Subcutaneous abdominal adipose tissue (tissue), 5 donors: ENCODE data around the gene RNU1-1.
"Not testable (repeated sequence)": the region's sequence is repeated elsewhere in the genome, so short reads cannot be mapped to it uniquely, and the experiment has no call there.

Source experiments
- H3K27ac ChIP-seq: one replicate; pipeline ENCODE4 v1.7.0; 2013; ENCODE audit warnings: low read depth, mild to moderate bottlenecking, inconsistent platforms, low read length, moderate library complexity
- H3K27me3 ChIP-seq, 5 donors: one replicate each; pipeline ENCODE4 v1.7.0; 2013; ENCODE audit warnings: low read length in 5 of 5, inconsistent platforms in 1 of 5; ENCODE audit not compliant: control insufficient read depth in 5 of 5, insufficient read depth in 4 of 5
- H3K36me3 ChIP-seq, 5 donors: one replicate each; pipeline ENCODE4 v1.7.0; 2013; ENCODE audit warnings: low read length in 5 of 5; ENCODE audit not compliant: control insufficient read depth in 5 of 5, insufficient read depth in 5 of 5
- H3K4me1 ChIP-seq, 5 donors: one replicate each; pipeline ENCODE4 v1.7.0; 2013; ENCODE audit warnings: low read length in 5 of 5, mild to moderate bottlenecking in 3 of 5, moderate library complexity in 1 of 5; ENCODE audit not compliant: control insufficient read depth in 5 of 5, insufficient read depth in 5 of 5
- H3K4me3 ChIP-seq, 5 donors: one replicate each; pipeline ENCODE4 v1.7.0; 2013; ENCODE audit warnings: low read length in 5 of 5, low read depth in 1 of 5
- H3K9ac ChIP-seq, 5 donors: one replicate each; pipeline ENCODE4 v1.7.0; 2013; ENCODE audit warnings: low read length in 5 of 5, mild to moderate bottlenecking in 4 of 5, moderate library complexity in 3 of 5
- H3K9me3 ChIP-seq, 5 donors: one replicate each; pipeline ENCODE4 v1.7.0; 2013; ENCODE audit warnings: low read length in 5 of 5; ENCODE audit not compliant: control insufficient read depth in 5 of 5
- donor health status: healthy.
- donor health status: healthy.
- donor health status: healthy.
- donor health status: healthy.
- donor health status: healthy.

The RNU1-1 gene

GRCh38 chr1:16521679-16522078 lies 7.6 kb upstream of the RNU1-1 start:
- not testable (repeated sequence) for H3K9me3 ChIP-seq, H3K4me3 ChIP-seq
- H3K27me3 ChIP-seq: peaks cover 0 to 20% (median 12%) of the 10 kb centered on the region in 5 donors

GRCh38 chr1:16521288-16521583 lies 7.2 kb upstream of the RNU1-1 start:
- Histone ChIP-seq H3K27me3 (peaks cover 0 to 20% (median 12%) of the 10 kb centered on the region in 5 donors), H3K9me3 (no peaks in the 10 kb centered on the region), H3K9ac (no peak overlapping the region), H3K36me3 (no peaks in the 10 kb centered on the region), H3K27ac (no peak overlapping the region), H3K4me3 (no peak overlapping the region), H3K4me1 (peaks cover 0 to 6% (median 0%) of the 10 kb centered on the region in 5 donors)

More at GRCh38 chr1:16521679-16522078, 7.6 kb upstream of the RNU1-1 start:
- H3K4me1 ChIP-seq, H3K36me3 ChIP-seq, H3K9ac ChIP-seq, H3K27ac ChIP-seq: not testable (repeated sequence)

GRCh38 chr1:16520435-16521287 lies 6.6 kb upstream of the RNU1-1 start:
- not testable (repeated sequence) for H3K4me1 ChIP-seq, H3K4me3 ChIP-seq, H3K9me3 ChIP-seq, H3K36me3 ChIP-seq, H3K9ac ChIP-seq, H3K27ac ChIP-seq
- H3K27me3 ChIP-seq: peaks cover 0 to 20% (median 12%) of the 10 kb centered on the region in 5 donors

- not testable (repeated sequence) for H3K9ac ChIP-seq, H3K4me1 ChIP-seq, H3K9me3 ChIP-seq, H3K4me3 ChIP-seq, H3K36me3 ChIP-seq, H3K27ac ChIP-seq
- H3K27me3 ChIP-seq: peaks cover 0 to 20% (median 12%) of the 10 kb centered on the region in 5 donors
These were observed 5.3 kb upstream of the RNU1-1 start for GRCh38 chr1:16519255-16519951.

GRCh38 chr1:16518913-16519254 lies 4.8 kb upstream of the RNU1-1 start:
- H3K9me3 ChIP-seq, H3K4me1 ChIP-seq, H3K27ac ChIP-seq, H3K36me3 ChIP-seq, H3K9ac ChIP-seq, H3K4me3 ChIP-seq: not testable (repeated sequence)
- peaks cover 0 to 20% (median 12%) of the 10 kb centered on the region in 5 donors for H3K27me3 ChIP-seq

- H3K27ac ChIP-seq, H3K9ac ChIP-seq, H3K9me3 ChIP-seq, H3K4me1 ChIP-seq, H3K4me3 ChIP-seq, H3K36me3 ChIP-seq: not testable (repeated sequence)
- peaks cover 0 to 20% (median 12%) of the 10 kb centered on the region in 5 donors for H3K27me3 ChIP-seq
These were observed 2.8 kb upstream of the RNU1-1 start for GRCh38 chr1:16516694-16517410.

GRCh38 chr1:16513412-16514106 lies 526 bp downstream of the RNU1-1 start:
- H3K27ac ChIP-seq: peak overlapping the region; percentile 65

GRCh38 chr1:16512624-16513411 lies 1.3 kb downstream of the RNU1-1 start:
- H3K27ac ChIP-seq, H3K36me3 ChIP-seq, H3K4me1 ChIP-seq, H3K9me3 ChIP-seq, H3K27me3 ChIP-seq, H3K4me3 ChIP-seq, H3K9ac ChIP-seq: not testable (repeated sequence)

More at GRCh38 chr1:16513412-16514106, 526 bp downstream of the RNU1-1 start:
- not testable (repeated sequence) for H3K9ac ChIP-seq, H3K4me1 ChIP-seq, H3K27me3 ChIP-seq, H3K36me3 ChIP-seq, H3K4me3 ChIP-seq, H3K9me3 ChIP-seq

GRCh38 chr1:16511926-16512325 lies 2.2 kb downstream of the RNU1-1 start:
- not testable (repeated sequence) for H3K4me3 ChIP-seq, H3K27me3 ChIP-seq, H3K27ac ChIP-seq, H3K4me1 ChIP-seq, H3K36me3 ChIP-seq, H3K9me3 ChIP-seq, H3K9ac ChIP-seq
